AG04449 (cell line): Measurements from ENCODE around the gene DLGAP1.

ENCODE experiments used
- CTCF ChIA-PET: fragments of 350-600 bp; formaldehyde crosslinking; extraction: SDS; loops from one replicate; lab custom pipeline; 2021; ENCODE audit warnings: antibody characterized with exemption; lab: Yijun Ruan, JAX
- POLR2A ChIA-PET: fragments of 400-600, 350-600 bp; formaldehyde crosslinking; extraction: SDS; loops from one replicate; lab custom pipeline; 2020; ENCODE audit warnings: antibody characterized with exemption, inconsistent platforms; lab: Yijun Ruan, JAX
- DNase-seq: peaks from one replicate; pipeline ENCODE4 v3.0.0-alpha.2; 2010; ENCODE audit warnings: low read depth, low spot score
- H3K4me3 ChIP-seq: 2 replicates; pipeline ENCODE4 v1.5.1; 2011; ENCODE audit warnings: low read depth, mild to moderate bottlenecking, control low read depth, low read length
- TF ChIP-seq, protein P1 (sequence below): IDR thresholded peaks from one replicate; pipeline ENCODE4 v1.5.1; 2011; ENCODE audit warnings: mild to moderate bottlenecking, moderate library complexity, low read length, control low read depth, inconsistent platforms; ENCODE audit not compliant: insufficient read depth; ENCODE audit errors: missing control alignments

The DLGAP1 gene

DNA sequence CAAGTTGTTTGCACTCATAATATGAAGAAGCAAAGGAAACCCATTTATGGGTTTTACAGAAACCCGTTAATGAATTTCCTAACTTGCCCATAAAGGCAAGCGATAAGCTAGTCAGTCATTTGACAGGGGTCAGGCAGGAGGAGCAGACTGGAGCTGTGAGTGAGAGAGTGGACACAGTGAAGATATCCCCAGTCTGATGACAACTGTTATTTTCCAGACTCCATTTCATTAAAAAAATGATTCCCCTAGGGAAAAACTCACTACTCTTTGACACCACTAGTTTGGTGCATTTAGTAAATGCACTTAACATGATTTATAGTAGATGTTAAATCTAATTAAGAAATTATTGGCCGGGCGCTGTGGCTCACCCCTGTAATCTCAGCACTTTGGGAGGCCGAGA is 924.3 kb downstream of the DLGAP1 start:
- H3K4me3 ChIP-seq = no peak overlapping the region
- POLR2A ChIA-PET = no interaction called here
- TF ChIP-seq, protein P1, sequence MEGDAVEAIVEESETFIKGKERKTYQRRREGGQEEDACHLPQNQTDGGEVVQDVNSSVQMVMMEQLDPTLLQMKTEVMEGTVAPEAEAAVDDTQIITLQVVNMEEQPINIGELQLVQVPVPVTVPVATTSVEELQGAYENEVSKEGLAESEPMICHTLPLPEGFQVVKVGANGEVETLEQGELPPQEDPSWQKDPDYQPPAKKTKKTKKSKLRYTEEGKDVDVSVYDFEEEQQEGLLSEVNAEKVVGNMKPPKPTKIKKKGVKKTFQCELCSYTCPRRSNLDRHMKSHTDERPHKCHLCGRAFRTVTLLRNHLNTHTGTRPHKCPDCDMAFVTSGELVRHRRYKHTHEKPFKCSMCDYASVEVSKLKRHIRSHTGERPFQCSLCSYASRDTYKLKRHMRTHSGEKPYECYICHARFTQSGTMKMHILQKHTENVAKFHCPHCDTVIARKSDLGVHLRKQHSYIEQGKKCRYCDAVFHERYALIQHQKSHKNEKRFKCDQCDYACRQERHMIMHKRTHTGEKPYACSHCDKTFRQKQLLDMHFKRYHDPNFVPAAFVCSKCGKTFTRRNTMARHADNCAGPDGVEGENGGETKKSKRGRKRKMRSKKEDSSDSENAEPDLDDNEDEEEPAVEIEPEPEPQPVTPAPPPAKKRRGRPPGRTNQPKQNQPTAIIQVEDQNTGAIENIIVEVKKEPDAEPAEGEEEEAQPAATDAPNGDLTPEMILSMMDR = no peak
- no peak for DNase-seq
- CTCF ChIA-PET = no interaction called here

DNA sequence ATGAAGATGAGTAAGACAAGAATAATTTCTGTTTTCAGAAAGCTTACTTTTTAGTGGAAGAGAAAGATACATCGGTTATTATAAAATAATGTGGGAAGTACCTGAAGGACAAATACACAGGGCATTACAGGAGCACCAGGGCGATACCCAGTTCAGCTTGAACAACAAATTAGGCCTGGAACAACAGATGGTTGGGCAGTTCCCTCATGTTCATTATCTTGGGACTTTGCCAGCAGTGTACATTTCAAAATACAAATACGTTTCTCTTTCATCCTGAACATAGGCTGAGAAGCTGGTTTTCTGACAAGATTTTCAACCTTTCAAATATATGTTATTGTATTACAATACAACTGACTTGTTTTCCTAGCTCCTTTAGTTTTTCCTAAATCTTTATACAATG is 925.5 kb downstream of the DLGAP1 start:
- H3K4me3 ChIP-seq = no peak overlapping the region
- TF ChIP-seq, protein P1 = no peak
- DNase-seq = no peak
- ChIA-PET POLR2A (no interaction called here), CTCF (interaction anchor here (1.2 to 1.8 kb wide), 2 partner anchors 56 to 83 kb away, joined by 3 to 6 read pairs; no protein-coding TSS in a partner anchor)

DNA sequence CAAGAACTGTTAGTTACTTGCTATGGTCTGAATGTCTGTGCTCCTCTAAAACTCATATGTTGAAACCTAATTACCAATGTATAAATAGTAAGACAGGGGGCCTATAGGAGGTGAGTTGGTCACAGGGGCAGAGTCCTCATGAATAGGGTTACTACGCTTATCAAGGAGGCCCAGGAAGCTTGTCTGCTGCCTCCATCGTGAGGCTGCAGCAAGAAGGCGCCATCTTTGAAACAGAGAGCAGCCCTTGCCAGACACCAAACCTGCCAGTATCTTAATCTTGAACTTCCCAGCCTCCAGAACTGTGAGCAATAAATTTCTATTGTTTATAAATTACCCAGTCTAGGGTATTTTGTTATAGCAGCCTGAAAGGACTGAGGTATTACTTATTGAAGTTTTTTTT is 926.0 kb downstream of the DLGAP1 start:
- H3K4me3 ChIP-seq = no peak overlapping the region
- ChIA-PET POLR2A (no interaction called here), CTCF (interaction anchor here (1.2 to 1.8 kb wide), 2 partner anchors 57 to 82 kb away, joined by 3 to 6 read pairs; no protein-coding TSS in a partner anchor)
- no peak for DNase-seq
- TF ChIP-seq, protein P1 = no peak

DNA sequence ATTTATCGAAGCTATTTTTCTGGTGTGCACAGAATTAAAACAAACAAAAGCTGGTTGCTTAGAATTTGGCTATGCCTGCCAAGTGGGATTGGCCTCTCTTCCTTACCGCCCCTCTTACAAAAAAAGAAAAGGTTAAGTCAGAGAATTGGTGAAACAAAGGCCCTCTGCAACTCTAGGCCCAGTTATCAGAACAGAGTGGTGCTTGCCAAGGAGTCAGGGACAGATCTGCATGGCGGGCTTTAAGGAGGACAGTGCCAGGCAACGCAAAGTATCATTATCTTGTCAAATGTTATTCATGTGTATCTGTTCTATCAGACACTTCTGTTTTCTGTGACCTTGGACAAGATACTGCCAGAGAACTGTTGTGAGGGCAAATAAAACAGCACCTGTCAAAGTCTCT is 926.9 kb downstream of the DLGAP1 start:
- TF ChIP-seq, protein P1 = no peak
- DNase-seq = no peak
- ChIA-PET POLR2A (no interaction called here), CTCF (interaction anchor here (1.8 kb wide), 1 partner anchor 57 kb away, joined by 6 read pairs; no protein-coding TSS in a partner anchor)
- no peak overlapping the region for H3K4me3 ChIP-seq

DNA sequence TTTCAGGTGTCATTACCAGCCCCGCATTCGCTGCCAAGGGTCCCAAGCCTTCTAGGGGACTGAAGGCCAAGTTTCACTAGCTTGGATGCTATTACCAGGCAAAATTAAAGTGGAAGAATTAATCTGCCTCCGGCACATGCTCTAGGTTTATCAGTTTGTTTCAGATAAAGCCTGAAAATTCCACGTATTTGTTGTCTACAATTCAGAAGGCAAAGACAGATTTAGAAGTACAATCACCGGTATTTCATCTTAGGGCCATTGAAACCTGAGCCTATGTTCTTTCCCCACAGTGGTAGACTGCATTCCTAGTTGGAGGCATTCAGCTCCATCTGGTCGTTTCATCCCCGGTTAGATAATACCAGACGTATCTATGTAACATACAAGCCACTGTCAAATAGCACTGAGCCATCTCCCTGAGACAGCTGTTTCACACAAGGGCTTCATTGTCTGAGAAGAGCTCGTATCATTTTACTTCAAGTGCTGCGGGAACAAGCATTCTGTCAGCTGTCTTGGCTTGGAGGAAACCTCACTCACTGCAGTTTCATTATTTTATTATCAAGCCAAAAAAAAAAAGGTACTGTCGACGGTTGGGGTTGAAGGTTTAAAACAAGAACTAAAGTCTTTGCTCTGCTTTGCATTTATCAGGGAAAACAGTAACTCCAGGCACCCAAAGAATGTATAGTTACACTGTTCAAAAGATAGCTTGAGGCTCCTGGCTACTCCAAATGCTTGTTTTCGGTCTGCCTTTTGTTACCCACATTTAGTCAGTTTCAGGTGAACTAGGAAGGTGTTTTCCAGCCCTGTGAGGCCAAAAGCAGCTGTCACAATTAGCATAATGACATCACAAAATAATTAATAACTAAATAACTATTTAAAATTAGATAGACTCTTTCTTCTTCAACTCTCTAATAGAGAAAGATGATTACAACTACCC is 928.4 kb downstream of the DLGAP1 start:
- TF ChIP-seq, protein P1 = no peak
- ChIA-PET POLR2A (no interaction called here), CTCF (no interaction called here)
- DNase-seq = no peak
- no peak overlapping the region for H3K4me3 ChIP-seq

DNA sequence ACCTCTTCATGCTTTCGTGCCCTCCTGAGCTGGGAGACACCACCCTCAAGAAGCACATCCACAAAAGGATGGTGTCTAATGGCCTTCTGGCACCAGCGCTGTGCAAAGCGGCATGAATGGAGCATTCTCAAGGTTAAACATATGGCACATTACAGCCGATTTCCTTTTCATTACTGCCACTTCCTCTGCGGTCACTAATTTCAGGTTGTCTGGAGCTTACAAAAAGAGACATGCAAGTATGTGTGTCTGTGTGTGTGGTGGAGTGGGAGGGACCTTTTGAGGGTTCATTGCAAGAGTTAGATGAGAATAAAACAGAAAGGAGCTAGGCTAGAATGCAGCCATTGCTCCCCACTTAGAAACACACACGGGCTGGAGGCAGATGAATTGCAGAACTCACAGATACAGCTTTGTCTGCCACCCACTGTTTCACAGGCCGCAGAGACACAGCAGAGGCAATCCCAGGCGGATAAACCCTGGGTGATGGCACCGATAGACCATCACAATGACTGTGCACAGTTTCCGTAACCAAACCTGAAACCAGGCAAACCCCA is 929.2 kb downstream of the DLGAP1 start:
- no peak for DNase-seq
- TF ChIP-seq, protein P1 = no peak
- ChIA-PET POLR2A (no interaction called here), CTCF (no interaction called here)
- H3K4me3 ChIP-seq = no peak overlapping the region
